ENCODE measurements around the gene LRRC37A2.
"Not testable (repeated sequence)": the region's sequence is repeated elsewhere in the genome, so short reads cannot be mapped to it uniquely, and the experiment has no call there.

GRCh38 chr17:46559155-46559554 is 46.9 kb downstream of the LRRC37A2 start:
- not testable (repeated sequence) for TF ChIP-seq POLR2A (IDR thresholded peaks at IDR 0.05; ENCODE audit: low read length); GATA1 (IDR thresholded peaks at IDR 0.05; ENCODE audit: low read depth, low read length)

Data from erythroblast (primary cell).